ENCODE measurements around the gene VNN1.

- TF ChIP-seq ZNF830 (tag by site-specific recombination; IDR thresholded peaks at IDR 0.05; ENCODE audit: low read depth) = no peak
- TF ChIP-seq KLF16 (tag by site-specific recombination; IDR thresholded peaks at IDR 0.05) = no peak
- TF ChIP-seq CTCF (tag by site-specific recombination; IDR thresholded peaks at IDR 0.05) = no peak
- TF ChIP-seq ZNF580 (tag by site-specific recombination; IDR thresholded peaks at IDR 0.05) = no peak
- no peak for TF ChIP-seq ZNF510 (tag by site-specific recombination; IDR thresholded peaks at IDR 0.05; ENCODE audit: insufficient replicate concordance)
- no peak for TF ChIP-seq ZNF423 (tag by site-specific recombination; IDR thresholded peaks at IDR 0.05)
- TF ChIP-seq ZBTB17 (tag by site-specific recombination; IDR thresholded peaks at IDR 0.05) = no peak
Measured at GRCh38 chr6:132664309-132665034, 49.4 kb downstream of the VNN1 start.

All from HEK293 (cell line).